H1 (cell line): ENCODE data around the gene GALNT18. TPM values are rescaled to one million over a fixed set of nuclear protein-coding genes. Genes with fewer than 3 reads are reported as not detected.

Experiments used
- TEAD4 ChIP-seq: IDR thresholded peaks from 2 replicates; pipeline ENCODE4 v1.6.1; 2012; ENCODE audit warnings: low read depth, low read length, inconsistent platforms, mixed read lengths
- polyA plus RNA-seq, 7 experiments: library from polyadenylated mRNA; depleted of rRNA in 3 of 7; stranded (reverse) in 5 of 7; unstranded in 2 of 7; fragments of >200 nt in 5 of 7; fragments of 200-250 nt in 2 of 7; gene quantifications; 1 replicate in 5 of 7; 2 replicates in 1 of 7; 4 replicates in 1 of 7; pipeline versions ENCODE4 v1.2.1 to v1.2.3, GENCODE V29; 2011 to 2013; ENCODE audit warnings: missing spikeins in 2 of 7, mixed read lengths in 2 of 7
- total RNA-seq: library from RNA; stranded (reverse); fragmentation: NEBNext Ultra II Directional; extraction: Animal tissue kit (Norgen Biotek cat#: 25700); gene quantifications from 2 replicates; pipeline ENCODE4 v1.2.1, GENCODE V29; 2021

GALNT18 gene
- total and polyA plus RNA-seq, 2 of the 8 experiments (the other 6 are each of a cell fraction or from before 2014, with no cell fraction given): 6.0 to 9.4 TPM

- no peak for TF ChIP-seq TEAD4
Observed at GRCh38 chr11:11260903-11261302, 360.9 kb downstream of the GALNT18 start (continued).
